ENCODE data around the gene LYSMD2. TPM values are rescaled to one million over a fixed set of nuclear protein-coding genes. Genes with fewer than 3 reads are reported as not detected.
A peak's percentile ranks its signal among the peaks of the same experiment; 100 is the strongest.

The LYSMD2 gene
- total and polyA plus RNA-seq, 9 of the 15 experiments (the other 6 are each of a cell fraction or from before 2014, with no cell fraction given): 4.3 to 30.3 (median 9.8) TPM

GRCh38 chr15:51732646-51733045 is 4.8 kb downstream of the LYSMD2 start:
- peaks cover 16 to 41% of the 10 kb centered on the region in 2 experiments for H3K4me1 ChIP-seq (replicated peaks in 1 of 2; ENCODE audit: control insufficient read depth in 2 of 2, insufficient read depth in 2 of 2, low read length in 2 of 2)
- H3K36me3 ChIP-seq (ENCODE audit: control insufficient read depth, insufficient read depth, low read length): peaks cover 4% of the 10 kb centered on the region; the same call in 1 of the 3 replicates
- intact Hi-C loops (cut with micrococcal nuclease): no loop called here
- H3K9me3 ChIP-seq (replicated peaks; ENCODE audit: control insufficient read depth, insufficient read depth, low read depth, low read length): no peaks in the 10 kb centered on the region
- no peak overlapping the region for H3K9ac ChIP-seq (ENCODE audit: insufficient read depth in 1 of 2, low read depth in 2 of 2, low read length in 2 of 2)
- in situ Hi-C loops (cut with MboI): no loop called here
- DNase-seq (ENCODE audit: extremely low read depth in 1 of 4, low spot score in 3 of 4) (no peak), FAIRE-seq (no peak), ATAC-seq (no peak)
- H3K4me3 ChIP-seq: no peak overlapping the region
- H4K20me1 ChIP-seq (replicated peaks; ENCODE audit: control insufficient read depth, insufficient read depth, low read length): no peaks in the 10 kb centered on the region
- H2AFZ ChIP-seq (ENCODE audit: low read depth, low read length): no peak overlapping the region
- ChIA-PET POLR2A (interaction anchor here (1.3 kb wide), 1 partner anchor 10 kb away, joined by 3 read pairs; no protein-coding TSS in a partner anchor), CTCF (ENCODE audit: low intra/inter-chr PET ratio) (no interaction called here)
- peaks cover 27% of the 10 kb centered on the region for H3K79me2 ChIP-seq (ENCODE audit: control insufficient read depth, insufficient read depth, low read length)
- H3K27ac ChIP-seq (ENCODE audit: extremely low read depth, low read depth, low read length): peak overlapping the region; percentile 49; the same call in 1 of the 3 replicates
- BruUV-seq (replicated peaks): no TSS peak
- H3K4me2 ChIP-seq (ENCODE audit: insufficient read depth, low read length): no peak overlapping the region
- no peaks in the 10 kb centered on the region for H3K9me1 ChIP-seq (ENCODE audit: control insufficient read depth, insufficient read depth, low read length)
- WGBS (ENCODE audit: insufficient coverage, low coverage, missing lambda C conversion rate): 21% methylated on average over 2 of the region's 2 CpGs
- no peaks in the 10 kb centered on the region for H3K27me3 ChIP-seq (ENCODE audit: control insufficient read depth in 2 of 2, insufficient read depth in 2 of 2, low read length in 2 of 2)
- TF ChIP-seq C11orf30 (IDR thresholded peaks at IDR 0.05; ENCODE audit: low read depth) (peak; percentile 20; the same call in 1 of the 2 replicates), ZNF316 (IDR thresholded peaks at IDR 0.05) (0 out of 2 replicates have a peak, but pooled peaks have one; percentile 42), ATF1 (CRISPR knock-in tag; IDR thresholded peaks at IDR 0.05) (no peak), ATF1 (tag; IDR thresholded peaks at IDR 0.05) (no peak), NR2C2 (CRISPR knock-in tag; IDR thresholded peaks at IDR 0.05) (no peak), NR2C2 (tag; IDR thresholded peaks at IDR 0.05) (no peak), FOXJ3 (CRISPR knock-in tag; IDR thresholded peaks at IDR 0.05) (no peak), CBFA2T3 (IDR thresholded peaks at IDR 0.05) (no peak)

Data from K562 (cell line).